K562 (cell line): Measurements from ENCODE around the gene CDC27.

Experiments used
- SREBF2 ChIP-seq: sonication (generic); formaldehyde crosslinking; IDR thresholded peaks from 2 replicates; pipeline ENCODE4 v1.4.0; 2020; ENCODE audit warnings: mild to moderate bottlenecking, missing genetic modification reagents
- TCF7L2 ChIP-seq: fragments of 150-350 bp; IDR thresholded peaks from 2 replicates; pipeline ENCODE4 v1.6.1; 2016; ENCODE audit warnings: low read depth, mild to moderate bottlenecking, low read length, moderate library complexity

DNA sequence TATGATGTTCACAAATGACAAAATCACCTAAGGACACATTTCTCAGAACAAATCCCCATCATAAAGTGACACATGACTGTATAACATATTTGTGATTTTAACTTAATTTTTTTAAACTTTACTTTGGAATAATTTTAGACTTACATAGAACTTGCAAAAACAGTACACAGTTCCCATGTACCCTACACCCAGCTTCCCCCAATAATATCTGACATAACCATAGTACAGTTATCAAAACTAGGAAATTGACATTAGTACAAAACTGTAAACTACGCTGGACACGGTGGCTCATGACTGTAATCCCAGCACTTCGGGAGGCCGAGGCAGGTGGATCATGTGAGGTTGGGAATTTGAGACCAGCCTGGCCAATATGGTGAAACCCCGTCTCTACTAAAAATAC is 24.8 kb downstream of the CDC27 start:
- TF ChIP-seq TCF7L2, result no peak
- no peak for TF ChIP-seq SREBF2
